NOMO-1 treated with DMSO at 0.1 percent for 48 hours (cell line): ENCODE results near the gene CCDC186.
"Not testable (repeated sequence)": the region's sequence is repeated elsewhere in the genome, so short reads cannot be mapped to it uniquely, and the experiment has no call there.

ENCODE experiments used
- DNase-seq: peaks from one replicate; lab custom pipeline; 2025; ENCODE audit not compliant: unreplicated experiment; lab: John Stamatoyannopoulos, UW

The CCDC186 gene

GRCh38 chr10:114174695-114175188, 739 bp upstream of the CCDC186 start:
- peak; percentile 83 for DNase-seq

- DNase-seq: no peak
These were observed 441 bp downstream of the CCDC186 start for GRCh38 chr10:114173603-114173920.

GRCh38 chr10:114172776-114173602, 1.0 kb downstream of the CCDC186 start:
- no peak for DNase-seq

GRCh38 chr10:114172216-114172615, 1.8 kb downstream of the CCDC186 start:
- DNase-seq: no peak

- DNase-seq: no peak
These were observed 5.5 kb downstream of the CCDC186 start for GRCh38 chr10:114168450-114169009.

GRCh38 chr10:114167985-114168384, 6.0 kb downstream of the CCDC186 start:
- no peak for DNase-seq

- DNase-seq: no peak
These were observed 7.5 kb downstream of the CCDC186 start for GRCh38 chr10:114166494-114166893.

- DNase-seq: no peak
These were observed 8.0 kb downstream of the CCDC186 start for GRCh38 chr10:114166043-114166442.

- DNase-seq: no peak
These were observed 10.9 kb downstream of the CCDC186 start for GRCh38 chr10:114163062-114163461.

- DNase-seq: no peak
These were observed 16.1 kb downstream of the CCDC186 start for GRCh38 chr10:114157912-114158311.

- DNase-seq: no peak
These were observed 22.1 kb downstream of the CCDC186 start for GRCh38 chr10:114151892-114152291.

GRCh38 chr10:114151486-114151885, 22.5 kb downstream of the CCDC186 start:
- DNase-seq: no peak

GRCh38 chr10:114149476-114149875, 24.5 kb downstream of the CCDC186 start:
- not testable (repeated sequence) for DNase-seq

- no peak for DNase-seq
These were observed 30.8 kb downstream of the CCDC186 start for GRCh38 chr10:114143160-114143559.

GRCh38 chr10:114142018-114142417, 32.0 kb downstream of the CCDC186 start:
- no peak for DNase-seq

GRCh38 chr10:114140827-114141226, 33.2 kb downstream of the CCDC186 start:
- DNase-seq: not testable (repeated sequence)

- no peak for DNase-seq
These were observed 34.0 kb downstream of the CCDC186 start for GRCh38 chr10:114140036-114140435.

- no peak for DNase-seq
These were observed 35.4 kb downstream of the CCDC186 start for GRCh38 chr10:114138581-114138980.

- no peak for DNase-seq
These were observed 38.5 kb downstream of the CCDC186 start for GRCh38 chr10:114135476-114135875.

- peak; percentile 86 for DNase-seq
These were observed 42.9 kb downstream of the CCDC186 start for GRCh38 chr10:114131094-114131493.

- no peak for DNase-seq
These were observed 53.0 kb downstream of the CCDC186 start for GRCh38 chr10:114121031-114121430.

GRCh38 chr10:114118514-114118913, 55.5 kb downstream of the CCDC186 start:
- no peak for DNase-seq

GRCh38 chr10:114117728-114118127, 56.3 kb downstream of the CCDC186 start:
- DNase-seq: no peak
